Adrenal gland (tissue), 12 donors: ENCODE measurements around the gene ICAM2. TPM values are rescaled to one million over a fixed set of nuclear protein-coding genes. Genes with fewer than 3 reads are reported as not detected.
A peak's percentile ranks its signal among the peaks of the same experiment; 100 is the strongest.

ENCODE experiments used
- DNase-seq, 7 donors: peaks; one replicate each; pipeline ENCODE4 v3.0.0-alpha.2; 2019 to 2020
- H3K27ac ChIP-seq, 5 donors: fragments of 200-600 bp; sonication (generic) in 4 of 5; 1 replicate in 3 of 5; 2 replicates in 2 of 5; pipeline versions ENCODE4 v1.5.1 to v1.8.0; 2016 to 2020; ENCODE audit warnings: mild to moderate bottlenecking in 1 of 5
- H3K27me3 ChIP-seq: fragments of 200-600 bp; 2 replicates; pipeline ENCODE4 v1.8.0; 2021
- H3K36me3 ChIP-seq, 2 donors: fragments of 200-600 bp; replicated peaks in 1 of 2; 1 replicate in 1 of 2; 2 replicates in 1 of 2; pipeline versions ENCODE4 v1.5.1 to v1.8.0; 2018 to 2022
- H3K4me1 ChIP-seq, 2 donors: fragments of 200-600 bp; replicated peaks in 1 of 2; 1 replicate in 1 of 2; 2 replicates in 1 of 2; pipeline versions ENCODE4 v1.5.1 to v1.8.0; 2018 to 2021
- H3K4me3 ChIP-seq, 4 donors: fragments of 200-600 bp; sonication (generic) in 3 of 4; one replicate each; pipeline ENCODE4 v1.5.1; 2016 to 2018
- H3K9me3 ChIP-seq, 3 donors: fragments of 200-600 bp; sonication (generic) in 1 of 3; replicated peaks in 1 of 3; 1 replicate in 2 of 3; 2 replicates in 1 of 3; pipeline versions ENCODE4 v1.5.1 to v1.8.0; 2016 to 2021
- CTCF ChIP-seq, 6 experiments: fragments of 450-650 bp in 4 of 6; fragments of 200-600 bp in 2 of 6; sonication (generic) in 1 of 6; IDR thresholded peaks; 1 replicate in 5 of 6; 2 replicates in 1 of 6; pipeline versions ENCODE4 v1.5.1 to v1.8.0; 2016 to 2021; ENCODE audit warnings: antibody characterized with exemption in 6 of 6, mild to moderate bottlenecking in 2 of 6, moderate library complexity in 1 of 6
- POLR2A ChIP-seq, 2 donors: fragments of 450-650 bp; IDR thresholded peaks; one replicate each; pipeline ENCODE4 v1.6.1; 2017; ENCODE audit warnings: antibody characterized with exemption in 2 of 2, mild to moderate bottlenecking in 2 of 2, moderate library complexity in 1 of 2
- WGBS, 4 donors: extraction: QIAGEN DNeasy Blood & Tissue Kit in 2 of 4; methylation state at CpG; one replicate each; pipeline versions ENCODE4 v1.1.5 to v1.1.7; 2013 to 2017; 5-methylcytosine and 5-hydroxymethylcytosine counted together
- intact Hi-C, 2 donors: fragments of 100-400 bp; cut with DNase I; formaldehyde crosslinking; loops; one replicate each; pipeline versions ENCODE4 v1.14.1 to v1.15.0; 2022 to 2023
- polyA plus RNA-seq, 3 donors: library from polyadenylated mRNA; stranded (reverse); fragments of 200-250 nt in 2 of 3; fragments of 350-450 nt in 1 of 3; fragmentation: Illumina TruSeq in 1 of 3; extraction: RNeasy Lipid Tissue Mini Kit (QIAGEN cat#74804) in 1 of 3; gene quantifications; one replicate each; pipeline ENCODE4 v1.2.3, GENCODE V29; 2013 to 2014
- total RNA-seq, 9 donors: library from RNA; depleted of rRNA in 4 of 9; stranded (reverse); fragments of >200 nt in 4 of 9; fragments of 120-200 nt in 1 of 9; fragmentation: NEBNext Ultra II Directional in 1 of 9; extraction: Animal tissue kit (Norgen Biotek cat#: 25700) in 1 of 9; gene quantifications; one replicate each; pipeline versions ENCODE4 v1.1.0 to v1.2.4, GENCODE V29; 2013 to 2023
- donor health status: healthy with polysubstance abuse.
- donor health status: Bipolar disorder and iron deficiency.
- donor health status: DM: yes; HTN: yes; CAD: no.
- donor health status: DM: no; HTN: no; CAD: no.
- donor health status: DM: no; HTN: no; CAD: no.
- donor health status: DM: yes; HTN: yes; CAD: no.

Gene ICAM2
- total and polyA plus RNA-seq, 12 donors, result 9.6 to 42.2 (median 20.9) TPM

GRCh38 chr17:64025732-64026294 is 5.4 kb upstream of the ICAM2 start:
- H3K27ac ChIP-seq, result peak overlapping the region in 3 of 5 donors; percentile 28 to 56 (median 39)
- H3K9me3 ChIP-seq, result no peaks in the 10 kb centered on the region
- WGBS, 4 donors, result 3 to 6% (median 4%) methylated on average over 10 to 21 of the region's 21 CpGs
- DNase-seq, result peak; percentile 76 to 88 (median 87)
- no peaks in the 10 kb centered on the region for H3K36me3 ChIP-seq
- peak overlapping the region in 1 of 4 donors; percentile 35 for H3K4me3 ChIP-seq
- intact Hi-C loops, result loop anchor here (2.0 to 10.0 kb wide), 3 partner anchors 106 to 111 kb away; partner anchors contain the start of genes GH1 (in 2 of the 2), CSHL1 (in 1 of the 2) and ERN1 (in 1 of the 2)
- no peaks in the 10 kb centered on the region for H3K27me3 ChIP-seq
- H3K4me1 ChIP-seq, result peaks cover 0 to 10% of the 10 kb centered on the region in 2 donors
- TF ChIP-seq CTCF (IDR thresholded peaks at IDR 0.05) (peak; percentile 88 to 97 (median 93)), POLR2A (IDR thresholded peaks at IDR 0.05) (no peak)

GRCh38 chr17:64024781-64025731 is 4.6 kb upstream of the ICAM2 start:
- Histone ChIP-seq H3K4me1 (peaks cover 0 to 10% of the 10 kb centered on the region in 2 donors), H3K27me3 (no peaks in the 10 kb centered on the region), H3K9me3 (no peaks in the 10 kb centered on the region), H3K4me3 (peak overlapping the region in 1 of 4 donors; percentile 35), H3K27ac (peak overlapping the region in 3 of 5 donors; percentile 28 to 56 (median 39)), H3K36me3 (no peaks in the 10 kb centered on the region)
- DNase-seq, result peak in 5 of 7 donors; percentile 38 to 67 (median 51)
- WGBS, 4 donors, result 51 to 56% (median 54%) methylated on average over 15 to 19 of the region's 19 CpGs
- intact Hi-C loops, result loop anchor here (2.0 to 10.0 kb wide), 3 partner anchors 106 to 110 kb away; partner anchors contain the start of genes GH1 (in 2 of the 2), CSHL1 (in 1 of the 2) and ERN1 (in 1 of the 2)
- no peak for TF ChIP-seq POLR2A (IDR thresholded peaks at IDR 0.05)
- TF ChIP-seq CTCF (IDR thresholded peaks at IDR 0.05), result no peak

GRCh38 chr17:64024215-64024654 is 3.8 kb upstream of the ICAM2 start:
- H3K27ac ChIP-seq, result peak overlapping the region in 1 of 5 donors; percentile 56
- intact Hi-C loops, result loop anchor here (2.0 to 10.0 kb wide), 2 partner anchors 105 to 109 kb away; partner anchors contain the start of genes GH1 (in 2 of the 2) and CSHL1 (in 1 of the 2)
- peak in 3 of 7 donors; percentile 10 to 48 (median 13) for DNase-seq
- H3K4me1 ChIP-seq, result peaks cover 0 to 10% of the 10 kb centered on the region in 2 donors
- H3K9me3 ChIP-seq, result no peaks in the 10 kb centered on the region
- WGBS, 4 donors, result 81 to 86% (median 85%) methylated on average over 8 of the region's 8 CpGs
- H3K36me3 ChIP-seq, result no peaks in the 10 kb centered on the region
- TF ChIP-seq CTCF (IDR thresholded peaks at IDR 0.05) (no peak), POLR2A (IDR thresholded peaks at IDR 0.05) (no peak)
- H3K4me3 ChIP-seq, result no peak overlapping the region
- no peaks in the 10 kb centered on the region for H3K27me3 ChIP-seq
